HUES6 (cell line): ENCODE results near the gene TIMM13.
A peak's percentile ranks its signal among the peaks of the same experiment; 100 is the strongest.

Experiments used
- H3K27ac ChIP-seq: 2 replicates; pipeline ENCODE4 v1.7.0; 2013; ENCODE audit warnings: low read depth, mild to moderate bottlenecking, low read length, inconsistent platforms
- H3K27me3 ChIP-seq: 2 replicates; pipeline ENCODE4 v1.6.1; 2013; ENCODE audit warnings: low read length; ENCODE audit not compliant: control insufficient read depth, insufficient read depth
- H3K36me3 ChIP-seq: 2 replicates; pipeline ENCODE4 v1.6.1; 2013; ENCODE audit warnings: low read length; ENCODE audit not compliant: control insufficient read depth, insufficient read depth
- H3K4me1 ChIP-seq: 2 replicates; pipeline ENCODE4 v1.6.1; 2013; ENCODE audit warnings: low read length; ENCODE audit not compliant: control insufficient read depth, insufficient read depth
- H3K4me3 ChIP-seq: 2 replicates; pipeline ENCODE4 v1.5.1; 2013; ENCODE audit warnings: low read depth, low read length
- H3K9ac ChIP-seq: one replicate; pipeline ENCODE4 v1.6.1; 2013; ENCODE audit warnings: mild to moderate bottlenecking, low read length
- H3K9me3 ChIP-seq: 2 replicates; pipeline ENCODE4 v1.6.1; 2013; ENCODE audit warnings: low read depth, low read length; ENCODE audit not compliant: control insufficient read depth, insufficient read depth

The TIMM13 gene

DNA sequence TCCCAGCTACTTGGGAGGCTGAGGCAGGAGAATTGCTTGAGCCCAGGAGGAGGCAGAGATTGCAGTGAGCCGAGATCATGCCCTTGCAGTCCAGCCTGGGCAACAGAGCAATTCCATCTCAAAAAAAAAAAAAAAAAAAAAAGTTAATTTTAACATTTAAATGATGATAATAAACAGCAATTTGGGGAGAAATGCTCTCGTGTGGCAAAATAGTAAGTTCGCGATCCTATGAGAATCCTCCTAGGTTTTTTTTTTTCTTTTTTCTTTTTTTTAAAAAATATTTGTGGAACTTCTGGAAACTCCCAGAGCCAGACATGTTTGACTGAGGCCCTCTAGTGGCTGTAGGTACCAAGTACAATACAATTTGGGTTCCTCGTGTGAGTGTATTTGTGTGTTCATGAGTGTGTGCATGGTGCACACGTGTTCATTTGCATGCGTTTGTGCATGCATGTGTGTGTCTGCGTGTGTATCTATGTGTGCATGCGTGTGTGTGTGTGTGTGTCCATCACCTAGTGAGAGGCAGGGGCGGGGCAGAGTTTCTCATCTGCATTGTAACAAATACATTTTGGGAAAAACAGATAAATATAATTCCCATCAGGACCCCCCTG, 36.2 kb downstream of the TIMM13 start:
- Histone ChIP-seq H3K27ac (no peak overlapping the region), H3K36me3 (no peaks in the 10 kb centered on the region), H3K9ac (no peak overlapping the region)

DNA sequence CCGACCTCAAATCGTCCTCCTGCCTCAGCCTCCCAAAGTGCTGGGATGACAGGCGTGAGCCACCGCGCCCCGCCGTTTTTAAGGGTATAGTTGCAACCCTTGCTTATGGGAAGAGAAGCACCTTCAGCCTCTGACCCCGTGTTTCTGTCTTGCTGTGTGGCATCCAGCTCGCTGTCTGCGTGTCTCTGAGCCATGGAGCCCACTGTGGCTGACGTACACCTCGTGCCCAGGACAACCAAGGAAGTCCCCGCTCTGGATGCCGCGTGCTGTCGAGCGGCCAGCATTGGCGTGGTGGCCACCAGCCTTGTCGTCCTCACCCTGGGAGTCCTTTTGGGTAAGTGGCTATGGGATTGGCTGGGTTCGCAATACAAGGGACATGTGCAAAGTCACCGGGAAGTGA, 37.8 kb downstream of the TIMM13 start:
- Histone ChIP-seq H3K27ac (no peak overlapping the region), H3K27me3 (no peaks in the 10 kb centered on the region), H3K9ac (no peak overlapping the region), H3K4me3 (no peak overlapping the region), H3K9me3 (no peaks in the 10 kb centered on the region), H3K36me3 (no peaks in the 10 kb centered on the region), H3K4me1 (no peaks in the 10 kb centered on the region)

More for the DNA sequence above, 36.2 kb downstream of the TIMM13 start:
- Histone ChIP-seq H3K9me3 (no peaks in the 10 kb centered on the region), H3K4me3 (no peak overlapping the region), H3K27me3 (no peaks in the 10 kb centered on the region), H3K4me1 (no peaks in the 10 kb centered on the region)

DNA sequence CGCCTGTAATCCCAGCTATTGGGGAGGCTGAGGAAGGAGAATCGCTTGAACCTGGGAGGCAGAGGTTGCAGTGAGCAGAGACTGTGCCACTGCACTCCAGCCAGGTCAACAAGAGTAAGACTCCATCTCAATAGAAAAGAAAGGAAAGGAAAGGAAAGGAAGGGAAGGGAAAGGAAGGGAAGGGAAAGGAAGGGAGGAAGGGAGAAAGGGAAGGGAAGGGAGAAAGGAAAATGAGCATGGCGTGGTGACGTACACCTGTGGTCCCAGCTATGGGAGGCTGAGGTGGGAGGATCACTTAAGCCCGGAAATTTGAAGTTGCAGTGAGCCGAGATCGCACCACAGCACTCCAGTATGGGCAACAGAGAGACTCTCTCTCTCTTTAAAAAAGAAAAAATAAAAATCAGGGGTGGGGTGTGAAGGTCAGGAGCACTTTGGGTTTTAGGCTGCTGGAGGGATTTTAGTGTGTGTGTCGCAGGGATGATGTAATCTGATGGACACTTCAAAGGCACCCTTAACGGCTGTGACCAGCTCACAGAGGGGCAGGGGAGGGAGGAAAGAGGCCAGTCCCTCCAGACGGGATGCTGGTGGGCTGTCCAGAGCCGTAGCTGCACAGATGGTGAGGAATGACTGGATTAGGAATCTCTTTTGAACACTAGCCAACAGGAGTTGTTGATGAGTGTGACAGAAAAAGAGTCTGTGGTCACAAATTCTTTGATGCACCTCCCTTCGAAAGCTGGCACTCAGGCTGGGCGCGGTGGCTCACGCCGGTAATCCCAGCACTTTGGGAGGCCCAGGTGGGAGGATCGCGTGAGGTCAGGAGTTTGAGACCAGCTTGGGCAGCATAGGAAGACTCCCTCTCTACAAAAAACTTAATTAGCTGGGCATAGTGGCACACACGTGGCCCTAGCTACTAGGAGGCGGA, 39.8 kb downstream of the TIMM13 start:
- Histone ChIP-seq H3K4me1 (no peaks in the 10 kb centered on the region), H3K27me3 (no peaks in the 10 kb centered on the region), H3K27ac (no peak overlapping the region), H3K9me3 (no peaks in the 10 kb centered on the region), H3K9ac (no peak overlapping the region), H3K4me3 (no peak overlapping the region), H3K36me3 (no peaks in the 10 kb centered on the region)

DNA sequence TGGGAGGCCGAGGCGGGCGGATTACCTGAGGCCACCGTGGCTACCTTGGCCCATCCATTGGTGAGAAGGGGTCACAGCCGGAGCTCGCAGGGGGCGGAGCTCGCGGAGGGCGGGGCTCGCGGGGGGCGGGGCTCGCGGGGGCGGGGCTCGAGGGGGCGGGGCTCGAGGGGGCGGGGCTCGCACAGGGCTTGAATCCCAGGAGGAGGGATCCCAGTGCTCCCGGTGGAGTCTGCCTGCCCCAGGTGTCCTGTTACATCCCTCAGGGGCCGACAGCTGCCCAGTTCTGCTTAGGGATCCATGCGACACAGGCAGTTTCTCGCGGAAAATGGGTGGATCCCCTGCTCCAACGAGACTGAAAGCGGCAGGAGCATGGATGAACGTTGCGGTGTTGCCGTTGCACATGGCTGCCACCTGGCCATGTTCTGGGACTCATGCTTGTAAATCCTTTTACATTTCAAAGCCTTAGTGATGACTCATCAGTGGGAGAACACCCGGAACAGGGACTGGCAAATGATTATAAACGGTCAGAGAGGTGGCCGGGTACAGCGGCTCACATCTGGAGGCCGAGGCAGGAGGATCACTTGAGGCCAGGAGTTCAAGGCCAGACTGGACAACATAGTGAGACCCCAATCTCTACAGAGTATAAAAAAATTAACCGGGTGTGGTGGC, 42.2 kb downstream of the TIMM13 start:
- Histone ChIP-seq H3K36me3 (no peaks in the 10 kb centered on the region), H3K9me3 (peaks cover 5% of the 10 kb centered on the region), H3K4me1 (no peaks in the 10 kb centered on the region), H3K4me3 (peak overlapping the region; percentile 37), H3K27ac (no peak overlapping the region), H3K27me3 (no peaks in the 10 kb centered on the region), H3K9ac (peak overlapping the region; percentile 18)

DNA sequence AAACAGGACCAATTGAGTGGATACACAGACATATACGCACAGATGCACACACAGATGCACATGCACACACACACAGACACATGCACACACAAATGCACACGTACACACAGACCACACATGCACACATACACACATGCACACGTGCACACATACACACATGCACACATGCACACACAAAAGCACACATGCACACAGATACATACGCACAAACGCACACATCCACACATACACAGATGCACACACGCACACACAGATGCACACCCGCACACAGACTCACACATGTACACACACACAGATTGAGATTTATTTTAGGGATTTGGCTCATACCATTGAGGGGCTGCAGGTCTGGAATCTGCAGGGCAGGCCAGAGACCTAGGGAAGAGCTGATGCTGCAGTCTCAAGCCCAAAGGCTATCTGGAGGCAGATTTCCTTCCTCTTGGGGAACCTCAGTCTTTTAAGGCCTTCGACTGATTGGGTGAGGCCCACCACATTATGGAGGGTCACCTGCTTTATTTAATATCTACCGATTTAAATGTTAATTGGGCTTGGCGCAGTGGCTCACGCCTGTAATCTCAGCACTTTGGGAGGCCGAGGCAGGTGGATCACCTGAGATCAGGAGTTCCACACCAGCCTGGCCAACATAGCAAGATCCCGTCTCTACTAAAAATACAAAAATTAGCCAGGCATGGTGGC, 44.7 kb downstream of the TIMM13 start:
- Histone ChIP-seq H3K4me3 (no peak overlapping the region), H3K36me3 (no peaks in the 10 kb centered on the region), H3K9me3 (peaks cover 12% of the 10 kb centered on the region), H3K27ac (no peak overlapping the region), H3K4me1 (no peaks in the 10 kb centered on the region), H3K9ac (no peak overlapping the region), H3K27me3 (no peaks in the 10 kb centered on the region)

DNA sequence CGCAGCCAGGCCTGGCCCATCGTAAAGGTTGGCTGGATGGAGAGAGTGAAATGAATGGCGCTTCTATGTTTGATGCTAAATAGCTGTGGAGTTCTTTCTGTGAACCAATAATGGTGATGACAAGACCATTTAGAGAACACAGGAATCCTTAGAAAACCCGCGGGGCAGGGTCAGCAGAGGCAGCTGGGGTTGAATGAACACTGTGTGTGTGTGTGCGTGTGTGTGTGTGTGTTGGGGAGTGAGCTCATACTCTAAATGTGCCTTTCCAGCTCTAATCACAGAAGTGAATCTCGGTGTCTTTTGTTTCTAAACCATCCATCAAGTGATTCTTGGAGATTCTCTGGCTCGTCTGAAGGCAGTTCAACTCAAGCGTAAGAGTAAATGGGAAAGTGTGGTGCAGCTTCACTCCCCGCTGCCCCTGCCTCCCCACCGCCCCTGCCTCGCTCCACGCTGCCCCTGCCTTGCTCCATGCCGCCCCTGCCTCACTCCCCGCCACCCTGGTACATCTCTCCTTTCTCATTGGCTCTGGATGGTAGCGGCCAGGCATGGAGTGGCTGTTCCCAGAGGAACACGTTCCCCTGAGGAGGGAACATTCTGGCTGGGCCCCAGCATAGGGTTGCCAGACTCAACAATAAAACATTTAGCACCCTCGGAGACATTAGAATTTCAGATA, 46.1 kb downstream of the TIMM13 start:
- no peak overlapping the region for H3K4me3 ChIP-seq
- H3K27ac ChIP-seq, result no peak overlapping the region
- no peaks in the 10 kb centered on the region for H3K27me3 ChIP-seq
- H3K36me3 ChIP-seq, result no peaks in the 10 kb centered on the region
- H3K4me1 ChIP-seq, result no peaks in the 10 kb centered on the region
- no peak overlapping the region for H3K9ac ChIP-seq
- peaks cover 12% of the 10 kb centered on the region for H3K9me3 ChIP-seq

DNA sequence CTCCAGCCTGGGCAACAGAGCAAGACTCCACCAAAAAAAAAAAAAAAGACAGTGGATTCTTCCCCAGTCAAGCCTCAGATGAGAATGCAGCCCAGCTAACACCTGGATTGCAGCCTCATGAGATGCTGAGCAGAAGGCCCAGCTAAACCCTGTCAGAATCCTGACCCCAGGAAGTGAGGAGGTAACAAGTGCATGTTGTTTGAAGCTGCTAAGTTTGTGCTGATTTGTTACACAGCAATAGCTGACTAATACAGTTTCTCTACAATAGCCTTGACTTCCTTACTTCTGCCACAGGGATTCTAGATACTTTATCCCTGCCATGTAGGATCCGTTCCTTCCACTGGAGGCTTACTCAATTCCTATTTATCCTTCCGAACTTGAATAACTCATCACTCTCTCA, 46.8 kb downstream of the TIMM13 start:
- H3K9me3 ChIP-seq, result peaks cover 12% of the 10 kb centered on the region
- no peaks in the 10 kb centered on the region for H3K4me1 ChIP-seq
- no peaks in the 10 kb centered on the region for H3K27me3 ChIP-seq
- no peaks in the 10 kb centered on the region for H3K36me3 ChIP-seq
- H3K9ac ChIP-seq, result no peak overlapping the region
- no peak overlapping the region for H3K27ac ChIP-seq
- no peak overlapping the region for H3K4me3 ChIP-seq

DNA sequence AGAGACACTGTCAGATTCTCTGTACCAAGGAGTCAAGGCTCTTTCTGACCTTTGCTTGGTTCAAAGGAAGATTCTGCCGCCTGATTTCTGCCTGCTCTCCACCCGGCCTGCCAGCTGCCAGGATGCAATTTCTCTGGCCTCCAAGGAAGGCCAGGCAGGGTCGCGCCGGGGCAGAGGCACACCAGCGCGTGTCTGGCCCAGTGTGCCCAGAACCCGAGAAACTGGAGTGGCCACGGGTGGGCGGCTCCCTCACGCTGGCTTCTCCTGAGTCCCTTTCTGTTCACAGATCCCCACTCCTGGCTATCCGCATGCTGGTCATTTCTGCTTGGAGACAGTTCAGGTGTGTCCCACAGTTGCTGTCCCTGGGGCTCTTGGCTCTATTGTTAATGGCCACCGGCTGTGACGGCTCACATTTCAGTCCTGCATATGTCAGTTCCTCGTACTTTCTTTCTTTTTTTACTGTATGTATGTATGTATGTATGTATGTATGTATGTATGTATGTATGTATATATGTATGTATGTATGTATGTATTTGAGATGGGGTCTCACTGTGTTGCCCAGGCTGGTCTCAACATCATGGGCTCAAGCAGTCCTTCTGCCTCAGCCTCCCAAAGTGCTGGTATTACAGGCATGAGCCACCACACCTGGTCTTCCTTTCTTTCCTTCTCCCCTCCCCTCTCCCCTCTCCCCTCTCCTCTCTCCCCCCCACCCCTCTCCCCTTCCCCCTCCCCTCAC, 50.4 kb downstream of the TIMM13 start:
- Histone ChIP-seq H3K4me3 (no peak overlapping the region), H3K4me1 (no peaks in the 10 kb centered on the region), H3K9ac (no peak overlapping the region), H3K27me3 (no peaks in the 10 kb centered on the region), H3K27ac (no peak overlapping the region), H3K9me3 (peaks cover 12% of the 10 kb centered on the region), H3K36me3 (no peaks in the 10 kb centered on the region)
